ENCODE data around the gene CX3CL1. TPM values are rescaled to one million over a fixed set of nuclear protein-coding genes. Genes with fewer than 3 reads are reported as not detected.

CX3CL1 gene
- total and polyA plus RNA-seq, 2 donors (not counting 1 experiment from before 2014, with no cell fraction given): not detected

- Mint-ChIP-seq H3K27me3 (peaks cover 5% of the 10 kb centered on the region), H3K4me3 (no peak overlapping the region), H3K27ac (no peak overlapping the region), H3K4me1 (peaks cover 3% of the 10 kb centered on the region), H3K9me3 (ENCODE audit: insufficient read depth) (no peaks in the 10 kb centered on the region)
- no peaks in the 10 kb centered on the region for H4K20me1 ChIP-seq (ENCODE audit: control insufficient read depth, insufficient read depth, low read length, poor library complexity, severe bottlenecking)
- H3K79me2 ChIP-seq (ENCODE audit: control insufficient read depth, insufficient read depth, low read length): no peaks in the 10 kb centered on the region
- ChIA-PET CTCF (interaction anchor here (1.4 kb wide), 1 partner anchor 53 kb away, joined by 6 read pairs; no protein-coding TSS in a partner anchor), POLR2A (interaction anchor here (0.7 to 0.8 kb wide), 3 partner anchors 10 to 60 kb away, joined by 3 to 6 read pairs (median 3); no protein-coding TSS in a partner anchor)
- no peaks in the 10 kb centered on the region for H3K36me3 ChIP-seq (replicated peaks in 1 of 2; ENCODE audit: control extremely low read depth in 1 of 2, control insufficient read depth in 1 of 2, extremely low read depth in 1 of 2, insufficient read depth in 2 of 2, low read length in 1 of 2)
- no peak overlapping the region for H3K4me2 ChIP-seq (replicated peaks; ENCODE audit: low read depth, low read length, poor library complexity, severe bottlenecking)
- TF ChIP-seq CTCF (IDR thresholded peaks at IDR 0.05): no peak
- H3K4me1 ChIP-seq (ENCODE audit: control insufficient read depth in 2 of 2, insufficient read depth in 2 of 2, low read length in 2 of 2): no peaks in the 10 kb centered on the region
- no peak for DNase-seq
- intact Hi-C loops (cut with micrococcal nuclease): no loop called here
- no peak overlapping the region for H2AFZ ChIP-seq (ENCODE audit: insufficient read depth, low read depth, low read length, poor library complexity, severe bottlenecking)
- H3K9ac ChIP-seq (ENCODE audit: low read length): no peak overlapping the region
- peaks cover 0 to 5% (median 0%) of the 10 kb centered on the region in 3 donors for H3K9me3 ChIP-seq (ENCODE audit: control extremely low read depth in 1 of 3, control insufficient read depth in 2 of 3, insufficient read depth in 1 of 3, low read length in 2 of 3)
- H3K27ac ChIP-seq (ENCODE audit: low read length in 2 of 2): no peak overlapping the region
- H3K4me3 ChIP-seq (ENCODE audit: control extremely low read depth in 1 of 5, extremely low read depth in 1 of 5, insufficient read depth in 1 of 5, low read depth in 2 of 5, low read length in 4 of 5): no peak overlapping the region
- H3K27me3 ChIP-seq (replicated peaks in 1 of 4; ENCODE audit: control extremely low read depth in 1 of 4, control insufficient read depth in 3 of 4, insufficient read depth in 4 of 4, low read length in 3 of 4): peaks cover 0 to 7% (median 0%) of the 10 kb centered on the region in 4 experiments
- no peak for ATAC-seq (ENCODE audit: low read depth)
- WGBS (ENCODE audit: insufficient coverage): no CpG with 5 or more reads among the region's 3 CpGs
Observed at GRCh38 chr16:57364143-57364542, 8.1 kb upstream of the CX3CL1 start.

GRCh38 chr16:57366544-57367040 lies 5.7 kb upstream of the CX3CL1 start:
- H3K4me1 ChIP-seq (ENCODE audit: control insufficient read depth in 2 of 2, insufficient read depth in 2 of 2, low read length in 2 of 2): no peaks in the 10 kb centered on the region
- intact Hi-C loops (cut with micrococcal nuclease): no loop called here
- peaks cover 8% of the 10 kb centered on the region for H3K27me3 Mint-ChIP-seq
- H3K4me3 ChIP-seq (ENCODE audit: control extremely low read depth in 1 of 5, extremely low read depth in 1 of 5, insufficient read depth in 1 of 5, low read depth in 2 of 5, low read length in 4 of 5): no peak overlapping the region
- ChIA-PET CTCF (no interaction called here), POLR2A (no interaction called here)
- no peak overlapping the region for H3K4me2 ChIP-seq (replicated peaks; ENCODE audit: low read depth, low read length, poor library complexity, severe bottlenecking)
- no peak for TF ChIP-seq CTCF (IDR thresholded peaks at IDR 0.05)
- TF ChIP-seq EZH2 (IDR thresholded peaks at IDR 0.05; ENCODE audit: borderline replicate concordance, insufficient read depth, low read depth, low read length, poor library complexity, severe bottlenecking): no peak
- peaks cover 0 to 9% (median 1%) of the 10 kb centered on the region in 4 experiments for H3K27me3 ChIP-seq (replicated peaks in 1 of 4; ENCODE audit: control extremely low read depth in 1 of 4, control insufficient read depth in 3 of 4, insufficient read depth in 4 of 4, low read length in 3 of 4)
- no peaks in the 10 kb centered on the region for H3K9me3 Mint-ChIP-seq (ENCODE audit: insufficient read depth)
- no peaks in the 10 kb centered on the region for H4K20me1 ChIP-seq (ENCODE audit: control insufficient read depth, insufficient read depth, low read length, poor library complexity, severe bottlenecking)
- no peak overlapping the region for H3K27ac ChIP-seq (ENCODE audit: low read length in 2 of 2)
- H2AFZ ChIP-seq (ENCODE audit: insufficient read depth, low read depth, low read length, poor library complexity, severe bottlenecking): no peak overlapping the region
- peaks cover 0 to 5% (median 0%) of the 10 kb centered on the region in 3 donors for H3K9me3 ChIP-seq (ENCODE audit: control extremely low read depth in 1 of 3, control insufficient read depth in 2 of 3, insufficient read depth in 1 of 3, low read length in 2 of 3)
- no peak overlapping the region for H3K9ac ChIP-seq (ENCODE audit: low read length)
- no peak overlapping the region for H3K27ac Mint-ChIP-seq
- H3K4me3 Mint-ChIP-seq: no peak overlapping the region
- H3K79me2 ChIP-seq (ENCODE audit: control insufficient read depth, insufficient read depth, low read length): no peaks in the 10 kb centered on the region
- no peaks in the 10 kb centered on the region for H3K4me1 Mint-ChIP-seq
- no peak for DNase-seq
- H3K36me3 ChIP-seq (replicated peaks in 1 of 2; ENCODE audit: control extremely low read depth in 1 of 2, control insufficient read depth in 1 of 2, extremely low read depth in 1 of 2, insufficient read depth in 2 of 2, low read length in 1 of 2): no peaks in the 10 kb centered on the region
- 33% methylated on average over 6 of the region's 6 CpGs for WGBS (ENCODE audit: insufficient coverage)
- no peak for ATAC-seq (ENCODE audit: low read depth)

Measured in B cell (primary cell).